Activated naive CD4-positive, alpha-beta T cell treated with anti-CD3 and anti-CD28 coated beads, Interleukin-2, amount 50 U/mL, for 72 hours (primary cell): ENCODE measurements around the gene ABHD10. TPM values are rescaled to one million over a fixed set of nuclear protein-coding genes. Genes with fewer than 3 reads are reported as not detected.
A peak's percentile ranks its signal among the peaks of the same experiment; 100 is the strongest.

Experiments used
- ATAC-seq, 2 donors: fragments of 150-1000 bp; cut with Tn5 transposase; 2 replicates each; pipeline ENCODE4 v1.10.0; 2021; ENCODE audit warnings: mild to moderate bottlenecking in 2 of 2, moderate library complexity in 2 of 2
- DNase-seq, 2 donors: peaks; one replicate each; pipeline ENCODE4 v3.0.0; 2021 to 2022; ENCODE audit warnings: low spot score in 2 of 2
- H3K27ac Mint-ChIP-seq, 2 donors: one replicate each; pipeline ENCODE4 v1.8.0; 2022; ENCODE audit warnings: mild to moderate bottlenecking in 2 of 2, mixed read lengths in 2 of 2
- H3K36me3 Mint-ChIP-seq, 2 donors: one replicate each; pipeline ENCODE4 v1.8.0; 2022; ENCODE audit warnings: mixed read lengths in 2 of 2
- H3K9me3 Mint-ChIP-seq, 2 donors: one replicate each; pipeline ENCODE4 v1.8.0; 2022; ENCODE audit warnings: mixed read lengths in 2 of 2
- total RNA-seq, 2 donors: library from RNA; stranded (reverse); gene quantifications; one replicate each; pipeline ENCODE4 v1.2.3, GENCODE V29; 2022

ABHD10 gene
- total RNA-seq, 2 donors from 2014 or later = 68.1 to 87.6 TPM

GRCh38 chr3:112007633-112008032 lies 28.8 kb downstream of the ABHD10 start:
- DNase-seq = no peak
- no peaks in the 10 kb centered on the region for H3K9me3 Mint-ChIP-seq
- H3K27ac Mint-ChIP-seq = no peak overlapping the region
- ATAC-seq = no peak
- H3K36me3 Mint-ChIP-seq = no peaks in the 10 kb centered on the region

- Mint-ChIP-seq H3K27ac (no peak overlapping the region), H3K9me3 (no peaks in the 10 kb centered on the region), H3K36me3 (no peaks in the 10 kb centered on the region)
- ATAC-seq = no peak
- DNase-seq = no peak
Measured at GRCh38 chr3:112009670-112010069, 30.8 kb downstream of the ABHD10 start.

GRCh38 chr3:112010636-112011035 lies 31.8 kb downstream of the ABHD10 start:
- Mint-ChIP-seq H3K36me3 (no peaks in the 10 kb centered on the region), H3K27ac (no peak overlapping the region), H3K9me3 (no peaks in the 10 kb centered on the region)
- DNase-seq (no peak), ATAC-seq (no peak)

- Mint-ChIP-seq H3K27ac (no peak overlapping the region), H3K9me3 (no peaks in the 10 kb centered on the region), H3K36me3 (no peaks in the 10 kb centered on the region)
- ATAC-seq (no peak), DNase-seq (no peak)
Measured at GRCh38 chr3:112011376-112011940, 32.6 kb downstream of the ABHD10 start.

- H3K9me3 Mint-ChIP-seq = no peaks in the 10 kb centered on the region
- H3K36me3 Mint-ChIP-seq = no peaks in the 10 kb centered on the region
- no peak for ATAC-seq
- H3K27ac Mint-ChIP-seq = peak overlapping the region; percentile 1 to 69
- DNase-seq = no peak
Measured at GRCh38 chr3:112012205-112012992, 33.6 kb downstream of the ABHD10 start.

- DNase-seq (peak; percentile 56 to 71), ATAC-seq (peak; percentile 86 to 96)
- H3K9me3 Mint-ChIP-seq = no peaks in the 10 kb centered on the region
- H3K36me3 Mint-ChIP-seq = no peaks in the 10 kb centered on the region
- peak overlapping the region; percentile 1 to 69 for H3K27ac Mint-ChIP-seq
Measured at GRCh38 chr3:112013058-112013783, 34.4 kb downstream of the ABHD10 start.

- H3K36me3 Mint-ChIP-seq = no peaks in the 10 kb centered on the region
- H3K9me3 Mint-ChIP-seq = no peaks in the 10 kb centered on the region
- ATAC-seq = peak; percentile 17 to 39
- H3K27ac Mint-ChIP-seq = no peak overlapping the region
- no peak for DNase-seq
Measured at GRCh38 chr3:112013784-112014143, 34.9 kb downstream of the ABHD10 start.

GRCh38 chr3:112017091-112017490 lies 38.3 kb downstream of the ABHD10 start:
- H3K9me3 Mint-ChIP-seq = no peaks in the 10 kb centered on the region
- no peak for DNase-seq
- no peak overlapping the region for H3K27ac Mint-ChIP-seq
- H3K36me3 Mint-ChIP-seq = no peaks in the 10 kb centered on the region
- ATAC-seq = no peak

GRCh38 chr3:112018712-112019111 lies 39.9 kb downstream of the ABHD10 start:
- no peaks in the 10 kb centered on the region for H3K36me3 Mint-ChIP-seq
- ATAC-seq (no peak), DNase-seq (no peak)
- no peaks in the 10 kb centered on the region for H3K9me3 Mint-ChIP-seq
- H3K27ac Mint-ChIP-seq = no peak overlapping the region

- no peaks in the 10 kb centered on the region for H3K36me3 Mint-ChIP-seq
- no peak overlapping the region for H3K27ac Mint-ChIP-seq
- H3K9me3 Mint-ChIP-seq = no peaks in the 10 kb centered on the region
- DNase-seq (no peak), ATAC-seq (no peak)
Measured at GRCh38 chr3:112019716-112020115, 40.9 kb downstream of the ABHD10 start.

GRCh38 chr3:112020674-112021085 lies 41.9 kb downstream of the ABHD10 start:
- no peak for DNase-seq
- H3K36me3 Mint-ChIP-seq = no peaks in the 10 kb centered on the region
- no peaks in the 10 kb centered on the region for H3K9me3 Mint-ChIP-seq
- no peak overlapping the region for H3K27ac Mint-ChIP-seq
- no peak for ATAC-seq

GRCh38 chr3:112027142-112027541 lies 48.3 kb downstream of the ABHD10 start:
- no peak overlapping the region for H3K27ac Mint-ChIP-seq
- H3K9me3 Mint-ChIP-seq = no peaks in the 10 kb centered on the region
- DNase-seq (no peak), ATAC-seq (no peak)
- no peaks in the 10 kb centered on the region for H3K36me3 Mint-ChIP-seq

GRCh38 chr3:112027826-112028225 lies 49.0 kb downstream of the ABHD10 start:
- ATAC-seq = no peak
- H3K9me3 Mint-ChIP-seq = no peaks in the 10 kb centered on the region
- DNase-seq = no peak
- H3K27ac Mint-ChIP-seq = no peak overlapping the region
- H3K36me3 Mint-ChIP-seq = no peaks in the 10 kb centered on the region

GRCh38 chr3:112030901-112031300 lies 52.1 kb downstream of the ABHD10 start:
- DNase-seq = no peak
- Mint-ChIP-seq H3K27ac (no peak overlapping the region), H3K9me3 (no peaks in the 10 kb centered on the region), H3K36me3 (no peaks in the 10 kb centered on the region)
- no peak for ATAC-seq

- DNase-seq (no peak), ATAC-seq (no peak)
- H3K27ac Mint-ChIP-seq = no peak overlapping the region
Measured at GRCh38 chr3:112032098-112032731, 53.4 kb downstream of the ABHD10 start.

GRCh38 chr3:112034436-112034835 lies 55.6 kb downstream of the ABHD10 start, which contains the start of gene TMPRSS7:
Gene TMPRSS7 (plus strand): TSS chr3:112034736. CDS start chr3:112034846, 110 bp downstream.
- H3K27ac Mint-ChIP-seq = no peak within 1 kb of the TSS
- DNase-seq = no peak
- no peaks in the 10 kb centered on the region for H3K9me3 Mint-ChIP-seq
- H3K36me3 Mint-ChIP-seq = no peaks in the 10 kb centered on the region
- ATAC-seq = no peak

More at GRCh38 chr3:112032098-112032731, 53.4 kb downstream of the ABHD10 start:
- Mint-ChIP-seq H3K36me3 (no peaks in the 10 kb centered on the region), H3K9me3 (no peaks in the 10 kb centered on the region)

GRCh38 chr3:112035241-112035640 lies 56.4 kb downstream of the ABHD10 start:
- H3K36me3 Mint-ChIP-seq = no peaks in the 10 kb centered on the region
- no peak overlapping the region for H3K27ac Mint-ChIP-seq
- ATAC-seq = no peak
- H3K9me3 Mint-ChIP-seq = no peaks in the 10 kb centered on the region
- no peak for DNase-seq
